HUDEP-2 (cell line): ENCODE results near the gene CRIP2.
A peak's percentile ranks its signal among the peaks of the same experiment; 100 is the strongest.

Source experiments
- DNase-seq, 76 experiments: peaks; one replicate each; lab custom pipeline; 2025; ENCODE audit not compliant: unreplicated experiment in 76 of 76; lab: John Stamatoyannopoulos, UW

The CRIP2 gene

GRCh38 chr14:105442834-105443233 is 31.8 kb upstream of the CRIP2 start:
- DNase-seq: no peak

- no peak for DNase-seq
Observed at GRCh38 chr14:105444859-105445258, 29.8 kb upstream of the CRIP2 start.

- no peak for DNase-seq
Observed at GRCh38 chr14:105445290-105445689, 29.3 kb upstream of the CRIP2 start.

GRCh38 chr14:105445901-105446845 is 28.4 kb upstream of the CRIP2 start:
- DNase-seq: no peak

GRCh38 chr14:105446971-105447370 is 27.6 kb upstream of the CRIP2 start:
- no peak for DNase-seq

GRCh38 chr14:105447651-105448640 is 26.7 kb upstream of the CRIP2 start:
- no peak for DNase-seq

GRCh38 chr14:105448706-105449111 is 25.9 kb upstream of the CRIP2 start:
- DNase-seq: peak in 63 of 76 experiments; percentile 6 to 79 (median 49)

- no peak for DNase-seq
Observed at GRCh38 chr14:105449276-105450122, 25.1 kb upstream of the CRIP2 start.

GRCh38 chr14:105450123-105450505 is 24.5 kb upstream of the CRIP2 start:
- no peak for DNase-seq

GRCh38 chr14:105450864-105451720 is 23.5 kb upstream of the CRIP2 start:
- no peak for DNase-seq

GRCh38 chr14:105452963-105453362 is 21.7 kb upstream of the CRIP2 start:
- no peak for DNase-seq

GRCh38 chr14:105453847-105454246 is 20.8 kb upstream of the CRIP2 start:
- no peak for DNase-seq

GRCh38 chr14:105455086-105455640 is 19.5 kb upstream of the CRIP2 start:
- DNase-seq: no peak

GRCh38 chr14:105455766-105456660 is 18.6 kb upstream of the CRIP2 start:
- DNase-seq: no peak

GRCh38 chr14:105456736-105457617 is 17.6 kb upstream of the CRIP2 start:
- DNase-seq: no peak

- no peak for DNase-seq
Observed at GRCh38 chr14:105458010-105458409, 16.6 kb upstream of the CRIP2 start.

- no peak for DNase-seq
Observed at GRCh38 chr14:105458571-105458970, 16.1 kb upstream of the CRIP2 start.
